ENCODE measurements around the gene CYB561D1. TPM values are rescaled to one million over a fixed set of nuclear protein-coding genes. Genes with fewer than 3 reads are reported as not detected.

The CYB561D1 gene
- total and polyA plus RNA-seq, 3 donors from 2014 or later, result 8.0 to 11.5 (median 8.0) TPM

DNA sequence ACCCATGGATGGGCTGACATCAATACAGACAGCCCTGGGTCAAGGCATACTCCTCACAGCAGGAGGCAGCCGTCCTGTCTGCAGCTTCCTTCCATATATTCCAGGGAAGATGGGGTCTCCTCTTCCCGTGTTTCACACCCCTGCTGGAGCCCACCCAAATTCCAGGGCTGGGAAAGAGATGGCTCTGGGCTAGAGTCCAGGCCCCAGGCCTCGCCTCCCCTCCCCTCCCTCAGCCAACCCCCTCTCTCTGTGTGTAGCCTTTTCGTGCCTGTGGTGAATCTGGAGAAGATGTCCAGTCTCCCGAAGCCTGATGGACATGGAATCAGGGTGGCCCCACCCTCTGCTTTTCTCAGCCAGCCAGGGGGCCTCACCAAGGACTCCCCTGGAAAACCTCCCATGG lies 6.6 kb upstream of the CYB561D1 start:
- TF ChIP-seq CTCF (IDR thresholded peaks at IDR 0.05) (no peak), POLR2A (IDR thresholded peaks at IDR 0.05) (no peak)
- Histone ChIP-seq H3K4me1 (peaks cover 23% of the 10 kb centered on the region), H3K27ac (no peak overlapping the region), H3K4me3 (no peak overlapping the region), H3K9me3 (no peaks in the 10 kb centered on the region), H3K27me3 (no peaks in the 10 kb centered on the region), H3K36me3 (ENCODE audit: low read depth, missing control alignments) (no peaks in the 10 kb centered on the region)
- intact Hi-C loops (cut with DNase I; ENCODE audit: low total_unique reads), result no loop called here
- 62 to 74% methylated on average over 4 to 5 of the region's 5 CpGs for WGBS, 2 donors
- no peak for DNase-seq

DNA sequence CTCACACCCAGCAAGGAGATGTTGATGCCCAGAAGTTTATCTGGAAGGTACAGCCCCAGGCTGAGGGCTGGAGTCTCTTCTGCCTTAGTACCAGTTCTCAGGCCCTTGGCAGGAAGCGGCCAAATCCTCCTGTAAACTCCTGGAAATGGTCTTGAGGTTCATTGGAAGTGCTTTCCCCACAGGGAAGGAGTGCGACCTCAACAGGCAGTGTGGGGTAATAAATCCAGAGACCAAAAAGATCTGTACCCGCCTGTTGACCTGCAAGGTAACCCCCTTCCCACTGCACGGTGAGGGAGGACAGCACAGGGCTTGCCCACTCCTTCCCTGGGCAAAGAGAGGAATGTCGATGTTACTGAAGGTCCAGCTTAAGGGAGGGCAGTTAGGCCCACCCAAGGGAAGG lies 5.7 kb upstream of the CYB561D1 start:
- DNase-seq, result no peak
- no peak for TF ChIP-seq POLR2A (IDR thresholded peaks at IDR 0.05)
- TF ChIP-seq CTCF (IDR thresholded peaks at IDR 0.05), result no peak
- H3K27me3 ChIP-seq, result no peaks in the 10 kb centered on the region
- WGBS, 2 donors, result 77 to 88% methylated on average over 4 to 5 of the region's 5 CpGs
- no peaks in the 10 kb centered on the region for H3K9me3 ChIP-seq
- H3K4me3 ChIP-seq, result no peak overlapping the region
- no peaks in the 10 kb centered on the region for H3K36me3 ChIP-seq (ENCODE audit: low read depth, missing control alignments)
- intact Hi-C loops (cut with DNase I; ENCODE audit: low total_unique reads), result no loop called here
- no peak overlapping the region for H3K27ac ChIP-seq
- H3K4me1 ChIP-seq, result peaks cover 20% of the 10 kb centered on the region

DNA sequence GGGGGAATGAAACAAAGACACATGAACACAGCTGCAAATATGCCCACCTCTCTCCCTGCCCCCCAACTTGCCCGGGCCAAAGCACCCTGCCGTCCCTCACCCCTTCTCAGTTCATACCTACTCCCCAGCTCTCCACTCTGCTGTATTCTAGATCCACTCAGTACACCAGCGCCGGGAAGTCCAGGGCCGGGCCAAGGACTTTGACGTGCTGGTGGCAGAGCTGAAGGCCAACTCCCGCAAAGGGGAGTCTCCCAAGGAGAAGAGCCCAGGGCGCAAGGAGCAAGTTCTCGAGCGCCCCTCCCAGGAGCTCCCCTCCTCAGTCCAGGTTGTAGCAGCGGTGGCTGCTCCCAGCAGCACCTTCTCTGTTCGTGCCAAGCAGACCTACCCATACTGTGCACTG lies 5.2 kb upstream of the CYB561D1 start:
- peak; percentile 74 for DNase-seq
- WGBS, 2 donors, result 61 to 85% methylated on average over 12 of the region's 12 CpGs
- intact Hi-C loops (cut with DNase I; ENCODE audit: low total_unique reads), result no loop called here
- no peak overlapping the region for H3K4me3 ChIP-seq
- H3K27ac ChIP-seq, result no peak overlapping the region
- no peaks in the 10 kb centered on the region for H3K27me3 ChIP-seq
- no peaks in the 10 kb centered on the region for H3K36me3 ChIP-seq (ENCODE audit: low read depth, missing control alignments)
- H3K4me1 ChIP-seq, result peaks cover 22% of the 10 kb centered on the region
- TF ChIP-seq POLR2A (IDR thresholded peaks at IDR 0.05), result no peak
- TF ChIP-seq CTCF (IDR thresholded peaks at IDR 0.05), result no peak
- H3K9me3 ChIP-seq, result no peaks in the 10 kb centered on the region

DNA sequence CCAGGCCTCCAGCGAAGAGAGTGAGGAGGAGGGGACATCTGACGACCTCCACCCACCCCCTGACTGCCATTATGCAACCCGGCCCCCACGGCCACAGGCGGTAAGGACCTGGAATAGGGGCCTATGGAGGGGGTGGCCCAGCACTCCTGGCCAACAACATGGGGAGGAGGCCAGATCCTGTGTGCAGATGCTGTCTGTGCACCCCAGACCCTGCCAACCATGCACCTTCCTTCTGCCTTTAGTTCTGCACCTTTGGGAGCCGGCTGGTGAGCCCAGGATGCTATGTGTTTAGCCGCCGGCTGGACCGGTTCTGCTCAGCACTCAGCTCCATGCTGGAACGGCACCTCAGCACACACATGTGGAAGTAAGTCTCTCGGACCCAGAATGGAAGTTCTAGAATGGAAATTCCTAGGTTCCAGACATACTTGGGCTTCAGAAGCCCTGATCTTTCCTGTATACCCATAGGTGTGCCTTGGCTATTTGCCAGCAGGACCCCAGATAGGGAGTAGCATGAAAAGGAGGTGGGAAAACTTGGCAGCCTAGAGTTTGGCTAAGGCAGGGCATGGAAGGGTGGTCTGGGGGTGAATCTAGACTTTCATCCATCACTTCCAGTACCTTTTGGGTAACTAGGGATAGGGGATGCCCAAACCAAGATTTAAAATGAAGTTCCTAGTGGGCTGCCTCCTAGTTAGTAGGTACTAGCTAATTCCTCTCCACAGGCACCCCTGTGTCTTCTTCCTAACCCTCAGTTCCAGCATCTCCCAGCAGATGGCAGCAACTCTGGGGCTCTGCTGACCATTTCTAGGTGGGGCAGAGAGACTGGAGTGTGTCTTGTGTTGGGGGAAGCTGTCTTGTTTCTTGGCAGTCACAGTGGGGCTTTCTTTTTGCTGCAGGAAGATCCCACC lies 3.6 kb upstream of the CYB561D1 start:
- WGBS, 2 donors, result 87% methylated on average over 8 to 11 of the region's 11 CpGs
- H3K4me1 ChIP-seq, result peaks cover 23% of the 10 kb centered on the region
- no peaks in the 10 kb centered on the region for H3K9me3 ChIP-seq
- no peaks in the 10 kb centered on the region for H3K27me3 ChIP-seq
- intact Hi-C loops (cut with DNase I; ENCODE audit: low total_unique reads), result loop anchor here (5.0 kb wide), 1 partner anchor 42 kb away; no protein-coding TSS in a partner anchor
- H3K27ac ChIP-seq, result no peak overlapping the region
- H3K4me3 ChIP-seq, result no peak overlapping the region
- no peak for TF ChIP-seq POLR2A (IDR thresholded peaks at IDR 0.05)
- peak; percentile 67 to 81 (median 69) for TF ChIP-seq CTCF (IDR thresholded peaks at IDR 0.05)
- DNase-seq, result peak; percentile 81
- H3K36me3 ChIP-seq (ENCODE audit: low read depth, missing control alignments), result no peaks in the 10 kb centered on the region
